HG03439 (cell line): ENCODE results near the gene SLC25A48.
"Not testable (repeated sequence)": the region's sequence is repeated elsewhere in the genome, so short reads cannot be mapped to it uniquely, and the experiment has no call there.

Source experiments
- ATAC-seq: cut with Tn5 transposase; IDR thresholded peaks from one replicate; pipeline ENCODE4 v1.9.1; 2021; ENCODE audit warnings: mild to moderate bottlenecking, moderate library complexity; ENCODE audit not compliant: unreplicated experiment

Gene SLC25A48

DNA sequence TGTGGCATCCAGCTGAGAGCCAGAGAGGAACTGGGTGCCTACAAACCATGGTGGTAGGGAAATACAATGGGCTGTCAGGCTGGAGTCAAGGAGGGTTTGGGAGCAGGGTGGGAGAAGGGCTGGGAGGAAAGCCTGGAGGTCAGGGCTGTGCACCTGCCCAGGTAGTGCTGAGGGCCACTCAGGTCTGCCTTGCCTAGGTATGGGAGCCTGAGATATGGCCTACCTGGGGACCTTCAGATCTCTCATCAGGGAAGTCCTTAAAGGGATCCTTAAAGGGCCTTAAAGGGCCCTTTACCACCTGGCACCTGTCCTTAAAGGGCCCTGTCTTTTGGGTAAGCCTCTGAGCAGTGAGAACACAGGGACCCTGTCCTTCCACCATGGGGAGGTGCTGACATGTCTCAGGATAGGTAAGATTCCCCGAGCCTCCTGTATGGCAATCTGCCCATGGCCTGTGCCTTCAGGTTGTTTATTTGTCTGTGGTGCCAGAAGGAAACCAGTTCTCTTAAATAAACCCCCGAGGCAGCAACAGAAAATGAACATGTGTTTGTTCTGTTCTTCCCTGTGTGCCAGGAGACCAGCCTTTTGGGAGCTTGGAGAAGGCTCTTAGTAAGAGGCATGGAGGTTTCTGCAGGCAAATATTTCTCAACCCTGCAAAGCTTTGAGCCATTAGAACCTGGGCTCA lies 23.3 kb downstream of the SLC25A48 start:
- ATAC-seq: no peak

DNA sequence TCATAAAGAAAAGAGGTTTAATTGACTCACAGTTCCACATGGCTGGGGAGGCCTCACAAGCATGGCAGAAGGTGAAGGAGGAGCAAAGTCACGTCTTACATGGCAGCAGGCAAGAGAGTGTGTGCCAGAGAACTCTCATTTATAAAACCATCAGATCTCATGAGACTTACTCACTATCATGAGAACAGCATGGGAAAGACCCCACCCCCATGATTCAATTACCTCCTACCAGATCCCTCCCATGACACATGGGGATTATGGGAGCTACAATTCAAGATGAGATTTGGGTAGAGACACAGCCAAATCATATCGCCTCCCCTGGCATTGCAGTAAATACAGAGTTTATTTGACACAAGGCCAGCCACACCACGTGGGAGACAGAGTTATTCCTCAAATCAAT lies 24.7 kb downstream of the SLC25A48 start:
- not testable (repeated sequence) for ATAC-seq

DNA sequence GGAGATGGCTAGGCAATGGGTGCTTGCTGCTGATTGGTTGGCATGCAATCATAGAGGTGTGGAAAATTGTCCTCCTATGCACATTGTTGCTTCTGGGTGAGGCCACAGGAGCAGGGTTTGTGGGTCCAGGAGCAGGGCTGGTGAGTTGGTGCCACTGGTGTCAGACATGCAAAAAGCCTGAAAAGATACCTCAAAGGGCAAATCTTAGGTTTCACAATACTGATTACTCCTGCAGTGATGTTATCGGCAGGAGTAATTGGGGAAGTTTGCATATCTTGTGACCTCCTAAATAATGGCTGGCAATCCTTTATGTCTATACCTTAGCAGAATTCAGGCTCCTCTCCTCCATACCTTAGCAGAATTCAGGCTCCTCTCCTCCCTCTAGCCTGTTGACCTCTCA lies 25.2 kb downstream of the SLC25A48 start:
- no peak for ATAC-seq

DNA sequence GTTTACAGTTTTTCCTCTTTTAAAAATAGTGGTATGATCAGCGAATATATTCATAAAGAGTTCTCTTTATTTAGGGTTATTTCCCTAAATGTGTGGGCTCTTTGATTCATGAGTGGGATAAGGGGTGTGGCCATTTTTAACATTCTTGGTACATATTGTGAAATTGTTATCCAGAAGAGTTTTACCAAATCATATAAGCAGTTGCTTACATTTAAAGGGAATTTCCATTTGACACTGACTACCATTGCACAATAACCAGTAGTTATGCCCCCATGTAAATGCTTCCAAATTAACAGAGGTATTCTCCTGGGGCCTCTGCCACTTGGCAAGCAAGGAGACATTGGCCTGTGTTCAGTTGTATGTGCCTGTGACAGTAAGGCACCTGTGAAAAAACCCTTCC lies 27.2 kb downstream of the SLC25A48 start:
- ATAC-seq: no peak

GRCh38 chr5:135862086-135862485 lies 27.6 kb downstream of the SLC25A48 start:
- ATAC-seq: no peak

DNA sequence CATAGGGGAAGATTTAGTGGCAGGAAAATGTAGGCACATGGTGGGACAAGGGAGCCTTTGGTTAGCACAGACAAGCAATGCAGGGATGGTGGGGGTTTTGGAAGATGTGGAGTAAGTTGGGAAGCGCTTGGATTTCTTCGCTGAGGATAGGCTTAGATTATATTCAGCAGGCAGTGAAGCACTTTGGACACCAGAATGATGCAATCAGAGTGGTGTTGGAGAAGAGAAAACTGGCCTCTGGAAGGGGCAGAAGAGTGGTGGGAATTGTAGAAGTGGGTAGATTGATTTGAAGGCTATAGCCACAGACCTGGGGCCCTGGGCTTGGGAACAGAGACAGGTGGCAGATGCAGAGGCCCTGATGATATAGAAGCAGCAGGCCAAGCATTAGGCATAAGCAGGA lies 28.3 kb downstream of the SLC25A48 start:
- ATAC-seq: no peak

DNA sequence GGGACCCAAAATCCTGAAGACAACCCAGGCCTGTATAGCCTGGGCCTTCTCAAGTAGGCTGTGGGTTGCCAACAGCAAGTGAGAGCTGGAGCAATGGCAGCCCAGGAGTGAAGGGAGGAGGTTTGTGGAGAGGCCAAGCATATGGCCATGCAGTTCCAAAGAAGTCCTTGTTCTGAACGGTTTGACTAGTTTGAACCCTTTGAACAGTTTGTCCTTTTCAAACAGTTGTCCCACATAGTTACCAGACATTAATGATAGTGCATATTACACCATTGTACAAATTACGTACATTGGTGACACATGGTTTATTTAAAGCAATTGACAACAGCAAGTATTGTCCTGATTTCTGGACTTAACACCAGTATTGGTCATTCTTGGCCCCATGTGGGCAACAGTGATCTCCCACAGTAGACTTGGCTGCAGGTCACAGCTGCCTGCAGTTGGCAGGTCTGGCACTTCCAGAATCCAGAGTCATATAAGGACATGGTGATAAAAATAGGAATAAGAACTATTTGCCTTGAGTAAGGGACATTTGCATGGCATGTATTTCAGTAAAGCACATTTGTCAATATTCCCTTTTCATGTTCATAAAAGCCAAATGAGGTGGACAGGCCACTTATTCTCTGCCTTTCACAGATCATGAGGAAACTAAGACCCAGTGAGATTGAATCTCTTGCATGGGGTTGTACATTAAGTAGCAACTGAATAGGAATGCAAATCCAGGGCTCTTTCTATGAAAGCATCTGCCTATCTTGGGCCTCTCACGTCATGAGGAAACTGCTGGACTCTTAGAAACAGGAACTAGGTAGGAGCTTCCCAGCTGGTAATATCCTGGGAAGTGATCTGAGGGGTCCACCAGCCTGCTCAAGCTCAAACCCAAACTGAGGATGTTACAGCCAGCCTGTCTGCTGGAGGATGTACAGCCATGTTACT lies 30.3 kb downstream of the SLC25A48 start:
- no peak for ATAC-seq

DNA sequence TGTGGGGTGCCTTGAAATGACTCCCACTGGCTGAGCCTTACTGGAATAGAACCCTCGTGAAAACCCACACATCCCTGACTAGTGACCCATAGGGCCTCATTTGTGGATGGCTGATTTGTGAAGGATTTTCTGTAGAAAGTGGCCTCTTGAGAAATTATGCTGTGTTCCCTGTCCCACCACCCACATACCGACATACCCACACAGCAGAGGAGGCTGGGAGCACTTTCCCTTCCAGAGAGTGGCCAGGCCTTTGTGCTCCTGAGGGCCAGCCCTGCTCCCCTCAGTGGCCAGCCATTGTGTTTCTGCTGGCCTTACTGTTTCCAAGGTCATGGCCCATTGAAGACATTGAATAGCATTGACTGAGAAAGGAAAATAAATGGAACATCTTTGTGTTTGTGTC lies 31.6 kb downstream of the SLC25A48 start:
- no peak for ATAC-seq

DNA sequence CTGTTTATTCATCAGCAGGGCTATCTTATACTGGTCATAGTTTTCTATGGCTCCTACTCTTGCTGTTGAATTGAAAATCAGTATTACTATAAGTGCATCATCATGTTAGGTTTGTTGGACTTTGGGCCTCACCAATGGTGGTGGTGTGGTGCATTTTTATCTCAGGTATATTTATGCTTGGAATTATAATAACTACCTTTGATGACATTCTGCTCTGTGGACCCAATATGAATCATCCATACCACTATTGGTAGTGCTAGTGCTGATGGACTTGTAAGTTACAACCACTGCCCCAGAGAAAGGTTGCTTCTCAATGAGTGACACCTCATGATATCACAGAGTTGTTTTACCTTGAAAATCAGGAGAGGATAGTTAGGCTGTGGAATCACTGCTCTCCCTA lies 33.1 kb downstream of the SLC25A48 start:
- no peak for ATAC-seq

GRCh38 chr5:135868681-135869080 lies 34.2 kb downstream of the SLC25A48 start:
- ATAC-seq: no peak

DNA sequence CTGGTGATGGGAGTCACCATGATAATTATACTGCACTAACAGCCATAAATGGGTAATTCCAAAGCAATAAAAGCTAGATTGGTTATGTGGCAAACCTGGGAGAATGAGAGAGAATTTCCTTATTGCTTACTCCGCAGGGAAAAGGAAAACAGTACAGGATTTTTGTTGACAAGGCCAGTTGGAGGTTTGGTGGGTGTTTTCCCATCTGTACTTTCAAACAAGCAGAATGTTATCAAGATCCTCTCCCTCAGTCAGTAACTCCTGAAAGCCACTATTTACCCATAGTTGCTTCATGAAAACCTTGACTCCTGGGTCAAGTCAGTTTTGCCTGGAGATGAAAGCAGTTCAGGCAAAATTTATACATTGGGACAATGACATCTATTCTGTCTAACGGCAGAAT lies 34.8 kb downstream of the SLC25A48 start:
- ATAC-seq: no peak

DNA sequence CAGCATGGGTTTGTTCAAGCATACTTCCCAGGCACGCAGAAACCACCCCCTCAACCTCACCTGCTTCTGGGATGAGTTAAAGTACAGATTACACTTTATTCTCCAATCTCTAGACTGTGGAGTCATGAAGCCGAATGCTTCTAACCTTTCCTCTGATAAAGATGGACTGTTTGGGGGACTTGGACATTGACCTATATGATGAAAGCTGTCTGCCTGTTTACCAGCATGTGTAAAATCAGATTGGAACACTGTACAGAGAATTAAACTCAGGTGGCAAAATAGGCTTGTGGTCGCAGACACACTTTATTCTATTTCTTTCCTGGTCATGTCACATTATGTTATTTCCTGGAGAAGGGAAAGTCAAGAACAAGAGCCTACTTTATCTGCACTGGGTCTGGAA lies 35.5 kb downstream of the SLC25A48 start:
- ATAC-seq: no peak

DNA sequence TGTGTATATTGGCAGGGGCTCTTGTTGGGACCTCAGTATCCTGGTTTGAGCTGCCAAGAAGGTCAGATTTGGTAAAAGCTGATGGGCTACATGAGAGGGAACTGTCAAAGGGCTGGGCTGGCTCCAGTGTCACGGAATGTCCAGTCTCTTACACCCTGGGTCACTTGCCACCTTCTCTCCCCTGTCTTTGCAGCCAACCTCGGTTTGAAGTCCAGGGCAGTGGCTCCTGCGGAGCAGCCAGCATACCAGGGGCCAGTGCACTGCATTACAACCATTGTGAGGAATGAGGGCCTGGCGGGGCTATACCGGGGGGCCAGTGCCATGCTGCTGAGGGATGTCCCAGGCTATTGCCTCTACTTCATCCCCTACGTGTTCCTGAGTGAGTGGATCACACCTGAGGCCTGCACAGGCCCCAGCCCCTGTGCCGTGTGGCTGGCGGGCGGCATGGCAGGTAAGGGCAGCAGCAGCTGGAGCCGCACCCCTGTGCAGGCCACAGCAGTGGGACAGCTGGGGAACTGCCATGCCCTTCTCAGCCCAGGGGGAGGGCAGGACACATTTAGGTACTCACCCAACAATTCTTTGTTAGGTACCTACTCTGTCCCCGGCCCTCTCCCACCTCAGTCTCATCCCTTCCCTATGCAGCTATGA lies 36.9 kb downstream of the SLC25A48 start:
- ATAC-seq: no peak

DNA sequence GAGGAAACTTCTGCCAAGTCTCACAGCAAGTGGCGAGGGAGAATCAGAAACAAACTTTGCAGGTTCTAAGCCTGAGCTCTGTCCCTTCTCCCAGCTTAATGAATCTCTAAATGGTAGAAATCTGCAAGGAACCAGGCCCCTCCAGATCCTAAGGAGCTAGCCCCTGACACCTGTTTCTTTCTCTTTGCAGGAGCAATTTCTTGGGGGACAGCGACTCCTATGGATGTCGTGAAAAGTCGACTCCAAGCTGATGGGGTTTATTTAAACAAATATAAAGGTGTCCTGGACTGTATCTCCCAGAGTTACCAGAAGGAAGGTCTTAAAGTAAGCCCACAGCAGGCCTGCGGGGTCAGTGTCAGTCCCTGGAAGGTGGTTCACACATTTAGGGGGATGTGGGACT lies 39.4 kb downstream of the SLC25A48 start:
- ATAC-seq: no peak

GRCh38 chr5:135874461-135874860 lies 40.0 kb downstream of the SLC25A48 start:
- ATAC-seq: no peak

DNA sequence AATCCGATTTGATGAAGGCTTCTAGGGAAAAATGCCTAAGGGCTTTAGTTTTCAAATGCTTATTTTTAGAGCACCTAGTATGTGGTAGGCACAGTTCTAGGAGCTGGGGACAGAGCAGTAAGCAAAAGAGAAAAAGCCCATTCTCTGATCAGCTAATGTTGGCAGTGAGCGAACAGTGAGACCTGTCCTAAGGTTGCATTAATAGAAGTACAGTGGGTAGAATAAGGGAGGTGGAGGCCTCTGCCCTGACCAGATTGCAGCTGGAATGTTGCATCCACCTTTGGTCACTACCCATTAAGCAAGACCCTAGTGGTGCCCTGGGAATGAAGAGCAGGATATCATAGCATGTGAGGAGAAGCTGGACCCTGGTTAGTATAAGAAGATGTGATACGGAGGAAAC lies 41.1 kb downstream of the SLC25A48 start:
- ATAC-seq: no peak

DNA sequence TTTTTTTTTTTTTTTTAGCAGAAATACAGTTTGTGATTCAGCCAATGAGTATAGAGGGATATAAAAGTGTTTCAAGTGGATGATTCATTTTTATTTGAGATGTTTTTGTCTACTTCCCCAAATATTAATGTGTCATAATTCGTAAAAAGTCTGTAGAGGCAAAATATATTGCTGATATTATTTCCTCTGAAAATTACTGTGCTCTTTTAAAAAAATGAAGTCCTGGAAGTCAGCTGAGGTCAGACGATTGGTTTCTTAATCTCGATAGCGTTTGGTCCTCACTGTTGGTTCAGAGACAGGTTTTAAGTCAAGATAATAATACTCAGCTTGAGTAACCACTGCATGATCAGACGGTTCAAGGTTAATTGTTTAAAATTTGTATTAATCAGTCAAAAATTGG lies 41.7 kb downstream of the SLC25A48 start:
- no peak for ATAC-seq

- no peak for ATAC-seq
Measured at GRCh38 chr5:135877570-135878155, 43.2 kb downstream of the SLC25A48 start.

- ATAC-seq: no peak
Measured at GRCh38 chr5:135878156-135878620, 43.7 kb downstream of the SLC25A48 start.

- ATAC-seq: no peak
Measured at GRCh38 chr5:135879591-135879990, 45.1 kb downstream of the SLC25A48 start.

DNA sequence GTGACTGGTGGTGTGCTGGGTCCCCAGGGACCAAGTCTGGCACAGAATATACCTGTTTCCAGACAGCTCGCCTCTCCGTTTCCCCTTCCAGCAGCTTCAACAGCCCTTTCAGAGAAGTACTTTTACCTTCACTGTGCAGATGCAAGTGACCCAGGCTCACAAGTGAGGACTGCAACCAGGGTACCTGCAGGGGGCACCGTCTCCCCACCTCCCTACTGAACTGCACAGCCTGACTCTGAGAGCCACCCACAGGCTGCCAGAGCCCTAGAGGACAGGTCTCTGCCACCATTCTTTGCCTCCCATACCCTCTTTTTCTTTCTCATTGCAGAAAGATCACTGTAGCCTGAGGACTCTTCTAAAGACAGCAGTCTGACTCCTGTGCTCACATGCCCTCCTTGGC lies 45.8 kb downstream of the SLC25A48 start:
- no peak for ATAC-seq
